ENCODE results near the gene BPGM.

GRCh38 chr7:134698481-134698880, 51.8 kb downstream of the BPGM start:
- no peak for TF ChIP-seq CTCF (IDR thresholded peaks at IDR 0.05)
- TF ChIP-seq POLR2AphosphoS5 (IDR thresholded peaks at IDR 0.05; ENCODE audit: insufficient read depth in 1 of 2, low read depth in 1 of 2), result no peak
- TF ChIP-seq POLR2A (IDR thresholded peaks at IDR 0.05), result no peak
